DMS53 treated with DMSO at 0.1 percent for 48 hours (cell line): Measurements from ENCODE around the gene NIPSNAP2.
"Not testable (repeated sequence)": the region's sequence is repeated elsewhere in the genome, so short reads cannot be mapped to it uniquely, and the experiment has no call there.

ENCODE experiments used
- DNase-seq: peaks from one replicate; lab custom pipeline; 2025; ENCODE audit not compliant: unreplicated experiment; lab: John Stamatoyannopoulos, UW

Gene NIPSNAP2

DNA sequence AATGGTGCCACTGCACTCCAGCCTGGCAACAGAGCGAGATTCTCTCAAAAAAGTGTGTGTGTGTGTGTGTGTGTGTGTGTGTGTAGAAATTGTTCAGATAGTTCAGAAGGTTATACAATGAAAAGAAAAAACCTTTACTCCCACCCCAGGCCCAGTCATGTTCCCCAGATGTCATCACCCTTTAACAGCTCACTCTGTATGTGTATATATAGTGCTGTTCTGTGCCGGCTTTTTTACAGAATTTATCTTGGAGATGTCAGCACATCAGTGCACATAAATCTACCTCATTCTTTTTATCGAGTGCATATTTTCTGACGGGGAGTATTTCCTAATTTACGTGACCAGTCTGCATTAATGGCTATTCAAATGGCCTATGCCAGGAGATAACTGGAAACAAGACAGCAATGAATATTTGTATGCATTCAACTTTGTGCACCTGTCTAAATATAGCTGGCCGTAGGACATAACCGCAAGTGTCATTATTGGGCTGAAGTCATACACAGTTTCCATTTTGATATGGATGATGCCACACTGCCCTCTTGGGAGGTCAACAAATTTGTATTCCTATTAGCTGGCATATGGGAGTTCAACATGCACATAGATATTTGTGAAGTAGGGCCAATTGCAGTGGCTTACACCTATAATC, 11.7 kb downstream of the NIPSNAP2 start:
- DNase-seq: no peak

DNA sequence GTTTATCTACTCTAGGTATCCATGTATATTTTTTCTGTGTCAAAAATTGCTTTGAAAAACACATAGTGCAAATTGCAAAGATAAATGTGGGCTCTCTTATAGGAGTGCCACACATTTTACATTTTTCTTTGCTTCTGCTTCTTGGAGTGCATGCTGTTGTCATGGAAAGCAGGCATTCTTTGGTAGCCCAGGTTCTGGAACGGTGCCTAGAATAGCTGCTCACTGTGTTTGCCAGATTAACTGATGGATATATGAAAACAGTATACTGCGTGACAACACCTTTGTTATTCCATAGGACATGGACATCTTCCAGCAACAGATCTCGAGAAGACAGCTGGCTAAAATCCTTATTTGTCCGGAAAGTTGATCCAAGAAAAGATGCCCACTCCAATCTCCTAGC, 13.4 kb downstream of the NIPSNAP2 start:
- DNase-seq: no peak

GRCh38 chr7:55980266-55980665, 15.9 kb downstream of the NIPSNAP2 start:
- DNase-seq: no peak

DNA sequence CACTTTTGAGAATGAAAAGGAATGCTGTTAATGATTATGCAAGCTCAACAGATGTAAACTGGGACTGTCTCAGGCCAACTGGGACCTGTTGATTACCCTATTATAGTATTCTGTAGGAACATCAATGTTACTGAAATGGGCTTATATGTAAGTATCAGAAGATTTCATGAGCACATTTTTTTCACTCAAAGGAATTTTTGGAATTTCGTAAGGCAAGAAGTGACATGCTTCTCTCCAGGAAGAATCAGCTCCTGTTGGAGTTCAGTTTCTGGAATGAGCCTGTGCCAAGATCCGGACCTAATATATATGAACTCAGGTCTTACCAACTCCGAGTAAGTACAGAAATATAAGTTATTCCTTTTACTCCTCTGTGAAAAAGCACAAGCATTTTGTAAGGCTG, 19.2 kb downstream of the NIPSNAP2 start:
- DNase-seq: no peak

- DNase-seq: no peak
Measured at GRCh38 chr7:55992346-55992745, 28.0 kb downstream of the NIPSNAP2 start.

DNA sequence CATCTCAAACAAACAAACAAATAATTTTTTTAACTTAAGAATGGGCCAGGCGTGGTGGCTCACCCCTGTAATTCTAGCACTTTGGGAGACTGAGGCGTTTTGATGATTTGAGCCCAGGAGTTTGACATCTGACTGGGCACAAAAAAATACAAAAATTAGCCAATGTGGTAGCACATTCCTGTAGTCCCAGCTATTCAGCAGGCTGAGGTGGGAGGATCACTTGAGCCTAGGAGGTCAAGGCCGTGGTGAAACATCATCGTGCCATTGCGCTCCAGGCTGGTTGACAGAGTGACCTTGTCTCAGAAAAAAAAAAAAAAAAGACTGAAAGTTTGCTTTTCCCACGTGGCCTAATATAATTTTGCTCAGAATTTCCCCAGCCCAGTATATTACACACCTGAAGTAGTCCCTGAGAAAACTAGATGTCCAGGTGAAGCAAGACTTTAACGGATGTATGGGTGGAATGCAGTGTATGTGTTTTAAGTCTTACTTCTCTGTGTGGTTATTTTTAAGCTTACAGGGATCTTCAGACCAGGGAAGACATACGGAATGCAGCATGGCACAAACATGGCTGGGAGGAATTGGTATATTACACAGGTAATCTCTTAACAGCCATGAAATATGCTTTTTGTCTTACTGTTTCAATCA, 32.6 kb downstream of the NIPSNAP2 start:
- DNase-seq: no peak

DNA sequence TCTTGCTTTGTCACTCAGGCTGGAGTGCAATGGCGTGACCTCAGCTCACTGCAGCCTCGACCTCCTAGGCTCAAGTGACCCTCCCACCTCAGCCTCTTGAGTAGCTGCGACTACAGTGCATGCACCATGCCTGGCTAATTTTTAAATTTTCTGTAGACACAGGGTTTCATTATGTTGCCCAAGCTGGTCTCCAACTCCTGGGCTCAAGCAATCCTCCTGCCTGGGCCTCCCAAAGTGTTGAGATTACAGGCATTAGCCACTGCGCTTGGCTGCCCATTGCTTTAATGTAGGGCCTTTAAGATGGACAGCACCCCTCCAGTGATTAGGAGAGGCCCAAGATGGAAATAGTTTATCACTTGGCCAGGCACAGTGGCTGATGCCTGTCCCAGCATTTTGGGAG, 39.4 kb downstream of the NIPSNAP2 start:
- DNase-seq: no peak

GRCh38 chr7:56007167-56007652, 42.8 kb downstream of the NIPSNAP2 start:
- DNase-seq: no peak

GRCh38 chr7:56007891-56008290, 43.5 kb downstream of the NIPSNAP2 start:
- DNase-seq: no peak

GRCh38 chr7:56009695-56010094, 45.3 kb downstream of the NIPSNAP2 start:
- DNase-seq: no peak

- DNase-seq: not testable (repeated sequence)
Measured at GRCh38 chr7:56017015-56017414, 52.6 kb downstream of the NIPSNAP2 start.

GRCh38 chr7:56019501-56019900, 55.1 kb downstream of the NIPSNAP2 start:
- DNase-seq: no peak

- no peak for DNase-seq
Measured at GRCh38 chr7:56023500-56023899, 59.1 kb downstream of the NIPSNAP2 start.

GRCh38 chr7:56026538-56026937, 62.2 kb downstream of the NIPSNAP2 start:
- DNase-seq: no peak

GRCh38 chr7:56028942-56029630, 64.7 kb downstream of the NIPSNAP2 start:
- no peak for DNase-seq

GRCh38 chr7:56030340-56030739, 66.0 kb downstream of the NIPSNAP2 start:
- DNase-seq: no peak

DNA sequence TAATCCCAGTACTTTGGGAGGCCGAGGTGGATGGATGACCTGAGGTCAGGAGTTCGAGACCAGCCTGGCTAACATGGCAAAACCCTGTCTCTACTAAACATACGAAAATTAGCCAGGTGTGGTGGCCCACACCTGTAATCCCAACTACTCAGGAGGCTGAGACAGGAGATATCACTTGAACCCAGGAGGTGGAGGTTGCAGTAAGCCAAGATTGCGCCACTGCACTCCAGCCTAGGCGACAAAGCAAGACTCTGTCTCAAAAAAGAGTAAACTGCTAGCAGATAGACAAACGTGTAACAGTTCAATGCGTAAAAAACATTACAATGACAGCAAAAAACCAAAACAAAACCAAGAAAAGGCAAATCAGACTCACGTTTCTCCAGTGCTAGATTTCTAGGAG, 67.2 kb downstream of the NIPSNAP2 start:
- DNase-seq: not testable (repeated sequence)

DNA sequence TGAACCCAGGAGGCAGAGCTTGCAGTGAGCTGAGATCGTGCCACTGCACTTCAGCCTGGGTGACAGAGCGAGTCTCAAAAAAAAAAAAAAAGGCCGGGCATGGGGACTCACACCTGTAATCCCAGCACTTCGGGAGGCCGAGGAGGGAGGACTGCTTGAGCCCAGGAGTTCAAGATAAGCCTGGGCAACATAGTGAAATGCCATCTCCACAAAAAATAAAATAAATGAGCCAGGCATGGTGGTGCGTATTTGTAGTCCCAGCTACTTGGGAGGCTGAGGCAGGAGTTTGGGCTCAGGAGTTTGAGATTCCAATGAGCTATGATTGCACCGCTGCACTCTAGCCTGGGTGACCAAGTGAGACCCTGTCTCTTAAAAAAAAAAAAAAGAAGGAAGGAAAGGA, 68.2 kb downstream of the NIPSNAP2 start:
- DNase-seq: not testable (repeated sequence)

GRCh38 chr7:56033671-56034432, 69.5 kb downstream of the NIPSNAP2 start:
- peak; percentile 73 for DNase-seq

- no peak for DNase-seq
Measured at GRCh38 chr7:56040730-56041129, 76.3 kb downstream of the NIPSNAP2 start.

- DNase-seq: not testable (repeated sequence)
Measured at GRCh38 chr7:56045758-56046157, 81.4 kb downstream of the NIPSNAP2 start.
